GM10847 (cell line): ENCODE measurements around the gene CHD9NB.

ENCODE experiments used
- POLR2A ChIP-seq: IDR thresholded peaks from 2 replicates; pipeline ENCODE4 v1.6.1; 2011; ENCODE audit not compliant: insufficient read length; ENCODE audit errors: extremely low read depth

Gene CHD9NB

DNA sequence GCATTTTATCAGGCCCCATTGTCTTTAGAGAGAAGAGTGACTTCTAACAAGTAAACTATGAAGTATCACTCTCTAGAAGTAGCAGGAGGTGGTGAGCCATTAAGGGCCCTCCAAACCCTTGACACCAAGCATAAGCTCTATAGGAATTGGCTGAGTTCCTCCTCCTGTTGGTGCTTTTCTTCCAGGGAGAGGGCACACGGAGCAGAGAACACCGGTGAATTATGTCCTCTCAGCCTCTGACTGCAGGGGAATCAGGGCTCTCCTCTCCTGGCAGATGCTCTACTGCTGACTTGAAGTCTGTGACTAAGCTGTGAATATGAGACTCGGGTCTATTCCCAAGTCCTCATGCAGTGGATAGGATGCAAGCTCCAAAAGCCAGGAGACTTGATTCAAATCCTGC, 34.4 kb upstream of the CHD9NB start:
- TF ChIP-seq POLR2A = no peak

GRCh38 chr16:53085931-53086421, 33.3 kb upstream of the CHD9NB start:
- TF ChIP-seq POLR2A = no peak

DNA sequence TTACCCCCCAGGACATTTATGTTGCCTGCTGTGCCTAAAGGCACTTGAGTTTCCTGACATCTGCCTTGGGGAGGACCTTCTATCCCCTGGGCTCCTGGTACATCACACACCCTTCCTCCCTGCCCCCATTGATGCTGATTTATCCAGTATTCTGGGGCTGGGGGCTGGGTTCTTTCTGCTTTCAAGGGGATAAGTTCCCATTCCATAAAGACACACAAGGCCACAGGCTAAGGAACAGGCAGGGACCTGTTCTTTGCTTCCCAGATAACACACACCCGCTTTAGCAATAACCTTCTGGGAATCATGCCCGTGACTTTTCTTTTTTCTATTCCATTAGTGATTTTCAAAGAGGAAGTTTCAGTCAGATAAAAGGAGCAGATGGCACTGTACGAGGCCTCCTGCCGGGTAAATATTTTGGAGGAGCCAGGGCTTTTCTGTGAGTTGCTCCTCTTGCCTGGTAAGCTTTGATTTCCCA, 32.7 kb upstream of the CHD9NB start:
- TF ChIP-seq POLR2A = no peak

DNA sequence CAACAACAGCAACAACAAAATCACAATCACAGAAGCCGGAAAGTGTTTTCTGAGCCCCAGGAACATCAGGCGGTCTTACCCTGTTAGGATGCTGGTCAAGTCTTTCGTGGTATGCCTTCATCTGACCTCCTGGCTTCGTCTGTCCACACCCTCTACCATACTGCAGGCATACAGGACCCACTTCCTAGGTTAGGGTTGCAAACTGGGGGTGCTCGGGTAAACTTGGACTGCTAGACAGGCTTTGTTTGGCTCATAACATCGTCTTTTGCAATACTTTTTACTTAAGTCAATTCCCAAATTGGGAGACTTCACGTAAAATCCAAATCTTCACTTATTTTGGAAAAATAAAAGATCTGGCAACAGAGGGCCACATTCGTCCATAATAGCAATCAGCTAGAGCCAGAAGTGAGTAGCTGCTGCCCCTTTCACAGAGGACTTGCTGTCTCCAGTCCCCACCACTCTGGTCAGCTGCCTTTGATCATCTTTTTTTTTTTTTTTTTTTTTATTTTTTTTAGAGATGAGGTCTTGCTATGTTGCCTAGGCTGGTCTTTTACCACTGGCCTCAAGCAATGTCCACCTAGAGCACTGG, 32.1 kb upstream of the CHD9NB start:
- TF ChIP-seq POLR2A = no peak

GRCh38 chr16:53084141-53084541, 31.4 kb upstream of the CHD9NB start:
- no peak for TF ChIP-seq POLR2A

GRCh38 chr16:53083119-53083518, 30.4 kb upstream of the CHD9NB start:
- TF ChIP-seq POLR2A = no peak

DNA sequence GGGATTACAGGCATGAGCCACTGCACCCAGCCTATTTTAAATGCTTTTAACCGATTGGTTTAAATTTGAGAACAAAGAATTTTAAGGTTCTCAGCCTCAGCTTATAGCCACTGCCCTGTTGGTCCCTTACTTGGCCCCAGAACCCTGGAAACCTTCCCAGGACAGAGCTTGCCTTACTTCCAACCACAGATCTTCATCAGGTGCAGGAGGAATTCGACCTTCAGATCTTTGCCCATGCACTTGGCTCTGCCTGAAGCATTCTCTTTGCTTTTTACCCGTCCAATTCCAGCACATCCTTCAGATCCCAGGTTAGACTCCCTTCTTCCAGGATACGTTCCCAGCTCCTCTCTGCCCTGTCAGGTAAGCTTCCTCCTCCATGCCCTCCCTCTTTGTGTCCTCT, 29.8 kb upstream of the CHD9NB start:
- no peak for TF ChIP-seq POLR2A

DNA sequence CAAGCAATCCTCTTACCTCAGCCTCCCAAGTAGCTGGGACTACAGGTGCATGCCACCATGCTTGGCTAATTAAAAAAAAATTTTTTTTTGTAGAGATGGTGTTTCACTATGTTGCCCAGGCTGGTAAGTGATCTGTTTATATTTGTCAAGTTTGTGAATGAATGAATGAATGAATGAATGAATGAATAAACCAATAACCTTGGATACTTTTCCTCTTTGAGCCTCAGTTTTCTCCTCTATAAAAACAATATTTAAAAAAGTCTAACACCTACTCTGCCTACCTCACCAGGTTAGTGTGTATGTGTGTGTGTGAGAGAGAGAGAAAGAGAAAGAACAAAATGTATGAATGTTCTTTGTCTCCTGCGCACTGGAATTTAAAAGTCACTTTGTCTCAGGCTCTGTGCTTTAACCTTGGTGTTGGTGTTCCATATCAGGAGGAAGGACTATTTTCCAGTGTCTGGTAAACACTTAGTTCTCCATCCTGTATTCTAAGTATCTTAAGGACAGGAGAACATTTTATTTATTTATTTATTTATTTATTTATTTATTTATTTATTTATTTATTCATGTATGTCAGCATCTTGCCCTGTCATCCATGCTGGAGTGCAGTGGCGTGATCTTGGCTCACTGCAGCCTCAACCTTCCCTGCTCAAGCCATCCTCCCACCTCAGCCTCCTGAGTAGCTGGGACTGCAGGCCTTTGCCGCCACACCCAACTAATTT, 29.1 kb upstream of the CHD9NB start:
- no peak for TF ChIP-seq POLR2A

- TF ChIP-seq POLR2A = no peak
These were observed 28.3 kb upstream of the CHD9NB start for GRCh38 chr16:53081032-53081424.

DNA sequence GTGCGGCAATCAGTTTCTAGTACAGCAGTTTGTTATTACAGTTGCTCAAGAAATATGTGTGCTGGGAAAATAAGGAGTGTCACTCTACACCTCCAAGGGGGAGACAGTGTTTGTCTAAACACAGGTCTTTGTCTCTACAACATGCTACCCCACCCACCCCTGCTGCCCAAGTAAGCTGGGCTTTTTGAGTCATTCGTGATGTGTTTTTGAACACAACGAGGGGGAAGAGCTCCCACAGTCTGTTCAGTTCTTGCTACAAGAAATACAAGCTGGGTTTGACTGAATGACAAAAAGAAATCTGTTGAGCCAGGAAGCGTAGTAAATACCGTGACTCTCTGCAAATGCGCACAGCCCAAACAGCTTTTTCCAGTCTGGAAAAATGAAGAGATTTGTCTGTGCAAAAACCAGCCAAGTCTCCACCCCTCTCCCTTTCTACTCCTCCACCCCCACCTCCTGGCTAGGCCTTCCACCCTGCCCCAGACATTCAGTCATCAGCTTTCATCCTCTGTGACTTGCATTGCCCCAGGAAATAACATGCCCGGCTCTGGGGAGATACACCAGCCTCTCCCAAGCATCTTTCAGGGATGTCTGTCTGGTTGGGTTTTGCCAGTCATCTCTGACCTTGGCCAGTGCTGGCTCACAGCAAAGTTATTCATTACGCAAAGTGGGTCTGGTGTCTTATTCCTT, 27.8 kb upstream of the CHD9NB start:
- TF ChIP-seq POLR2A = no peak

- no peak for TF ChIP-seq POLR2A
These were observed 26.2 kb upstream of the CHD9NB start for GRCh38 chr16:53078765-53079485.

- no peak for TF ChIP-seq POLR2A
These were observed 25.6 kb upstream of the CHD9NB start for GRCh38 chr16:53078247-53078646.

DNA sequence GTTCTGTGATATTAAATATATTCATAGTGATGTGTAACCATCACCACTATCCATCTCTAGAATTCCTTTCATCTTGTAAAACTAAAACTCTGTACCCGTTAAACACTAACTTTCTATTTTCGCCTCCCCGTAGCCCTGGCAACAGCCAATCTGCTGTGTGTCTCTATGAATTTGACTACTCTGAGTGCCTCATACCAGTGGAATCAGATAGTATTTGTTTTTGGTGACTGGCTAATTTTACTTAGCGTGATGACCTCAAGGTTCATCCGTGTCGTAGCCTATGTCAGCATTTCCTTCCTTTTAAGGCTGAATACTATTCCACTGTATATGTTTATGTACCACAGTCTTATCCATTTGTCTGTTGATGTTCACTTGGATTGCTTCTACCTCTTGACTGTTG, 20.3 kb upstream of the CHD9NB start:
- TF ChIP-seq POLR2A = no peak

GRCh38 chr16:53071748-53072301, 19.1 kb upstream of the CHD9NB start:
- no peak for TF ChIP-seq POLR2A

DNA sequence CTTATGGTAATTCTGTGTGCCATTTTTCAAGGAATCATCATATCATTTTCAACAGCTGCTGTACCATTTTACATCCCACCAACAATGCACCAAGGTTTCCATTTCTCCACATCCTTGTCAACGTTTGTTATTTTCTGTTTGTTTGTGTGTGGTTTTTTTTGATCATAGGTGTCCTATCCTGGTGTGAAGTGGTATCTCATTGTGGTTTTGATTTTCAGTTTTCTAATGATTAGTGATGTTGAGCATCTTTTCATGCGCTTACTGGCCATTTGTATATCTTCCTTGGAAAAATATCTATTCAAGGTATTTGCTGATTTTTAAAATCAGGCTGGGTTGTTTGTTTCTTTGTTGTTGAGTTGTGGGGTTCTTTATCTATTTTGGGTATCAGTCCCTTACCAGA, 17.1 kb upstream of the CHD9NB start:
- no peak for TF ChIP-seq POLR2A
